Endothelial cell of hepatic sinusoid (primary cell): ENCODE data around the gene RAB39A.

Experiments
- in situ Hi-C: cut with HindIII; loops from 2 replicates; pipeline ENCODE4 v1.10.0; 2017; ENCODE audit warnings: low sequenced_read_pairs

RAB39A gene

DNA sequence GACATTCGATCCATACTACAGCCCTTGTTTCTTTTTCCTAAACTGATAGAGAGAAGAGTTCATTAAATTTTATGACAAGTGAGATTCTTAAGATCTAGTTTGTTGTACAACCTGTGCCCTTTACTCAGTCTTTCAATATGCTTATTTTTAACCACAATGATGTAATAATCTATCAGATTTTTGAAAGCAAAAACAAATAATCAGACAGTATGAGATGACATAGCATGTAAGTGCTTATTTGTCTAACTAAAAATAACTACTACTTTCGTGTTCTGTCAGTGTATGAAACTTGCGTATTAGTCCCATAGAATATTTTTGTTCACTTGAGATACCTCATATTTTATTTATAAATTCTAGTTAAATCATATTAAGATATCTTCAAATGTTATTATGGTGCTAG is 33.2 kb downstream of the RAB39A start:
- in situ Hi-C loops = no loop called here

DNA sequence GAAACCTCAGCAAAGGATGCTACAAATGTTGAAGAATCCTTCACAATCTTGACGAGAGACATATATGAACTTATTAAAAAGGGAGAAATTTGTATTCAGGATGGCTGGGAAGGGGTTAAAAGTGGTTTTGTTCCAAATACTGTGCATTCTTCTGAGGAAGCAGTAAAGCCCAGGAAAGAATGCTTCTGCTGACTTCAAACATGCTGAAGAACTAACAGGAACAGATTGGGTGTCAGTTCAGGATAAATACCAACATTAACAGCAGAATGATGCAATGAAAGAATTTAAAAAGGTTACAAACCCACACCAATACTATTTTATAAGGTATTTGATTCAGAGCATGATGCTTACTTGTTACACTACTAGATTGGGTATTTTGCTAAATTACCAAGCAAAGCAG is 33.9 kb downstream of the RAB39A start:
- in situ Hi-C loops = no loop called here

DNA sequence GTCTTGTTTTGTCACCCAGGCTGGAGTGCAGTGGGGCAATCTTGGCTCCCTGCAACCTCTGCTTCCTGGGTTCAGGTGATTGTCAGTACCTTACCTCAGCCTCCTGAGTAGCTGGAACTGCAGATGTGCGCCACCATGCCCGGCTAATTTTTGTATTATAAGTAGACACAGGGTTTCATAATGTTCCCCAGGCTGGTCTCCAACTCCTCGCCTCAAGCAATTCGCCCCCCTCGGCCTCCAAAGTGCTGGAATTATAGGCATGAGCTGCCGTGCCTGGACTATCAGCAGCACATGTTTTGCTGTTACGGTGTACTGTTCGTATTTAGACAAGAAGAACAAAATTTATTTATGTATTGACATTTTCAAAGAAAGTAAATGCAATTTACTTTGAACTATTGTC is 34.8 kb downstream of the RAB39A start:
- in situ Hi-C loops = no loop called here

DNA sequence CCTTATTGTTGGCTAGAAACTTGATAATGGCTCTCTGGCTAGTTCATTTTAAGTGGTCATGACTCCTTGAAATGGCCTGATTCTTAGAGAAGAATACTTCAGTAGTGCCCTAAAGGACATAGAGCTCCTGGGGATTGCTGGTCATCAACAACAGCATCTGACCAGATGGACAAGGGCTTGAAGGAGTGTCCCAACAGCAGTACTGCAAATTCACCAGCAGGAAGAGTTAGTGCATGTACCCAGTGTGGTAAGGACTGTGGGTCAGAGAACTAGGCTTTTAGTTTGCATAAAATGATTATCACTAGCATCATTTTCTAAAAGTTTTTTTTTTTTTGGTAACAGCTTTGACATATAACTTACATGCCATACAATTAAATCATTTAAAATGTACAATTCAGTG is 41.0 kb downstream of the RAB39A start:
- in situ Hi-C loops = no loop called here

DNA sequence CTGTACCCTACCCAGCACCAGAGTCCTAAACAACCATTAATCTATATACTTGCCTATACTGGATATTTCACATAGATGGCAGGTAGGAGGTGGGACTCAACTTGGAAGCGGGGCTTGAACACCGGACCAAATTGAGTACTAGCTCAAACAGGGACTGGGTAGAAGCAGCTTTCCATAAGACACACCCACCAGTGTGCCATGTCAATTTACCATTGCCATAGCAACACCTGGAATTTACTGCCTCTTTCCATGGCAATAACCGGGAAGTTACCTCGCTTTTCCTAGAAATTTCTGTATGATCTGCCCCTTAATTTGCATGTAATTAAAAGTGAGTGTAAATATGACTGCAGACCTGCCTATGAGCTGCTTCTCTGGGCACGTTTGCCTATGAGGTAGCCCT is 41.8 kb downstream of the RAB39A start:
- in situ Hi-C loops = no loop called here

DNA sequence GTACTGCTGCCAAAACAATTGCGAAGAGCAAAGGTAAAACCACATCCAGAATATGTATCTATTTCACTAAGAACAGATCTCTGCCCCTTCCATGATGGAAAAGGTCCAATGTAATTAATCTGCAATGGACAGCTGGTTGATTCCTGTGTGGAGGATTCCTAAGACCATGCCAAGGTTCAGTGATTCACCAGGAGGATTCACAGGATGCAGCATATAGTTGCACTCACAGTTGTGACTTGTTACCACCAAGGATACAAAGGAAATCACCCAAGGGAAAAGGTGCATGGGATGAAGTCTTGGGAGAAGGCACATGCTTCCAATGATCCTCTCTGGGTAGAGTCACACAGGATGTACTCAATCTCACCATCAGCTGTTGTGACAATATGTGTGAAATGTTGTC is 45.4 kb downstream of the RAB39A start:
- in situ Hi-C loops = no loop called here

DNA sequence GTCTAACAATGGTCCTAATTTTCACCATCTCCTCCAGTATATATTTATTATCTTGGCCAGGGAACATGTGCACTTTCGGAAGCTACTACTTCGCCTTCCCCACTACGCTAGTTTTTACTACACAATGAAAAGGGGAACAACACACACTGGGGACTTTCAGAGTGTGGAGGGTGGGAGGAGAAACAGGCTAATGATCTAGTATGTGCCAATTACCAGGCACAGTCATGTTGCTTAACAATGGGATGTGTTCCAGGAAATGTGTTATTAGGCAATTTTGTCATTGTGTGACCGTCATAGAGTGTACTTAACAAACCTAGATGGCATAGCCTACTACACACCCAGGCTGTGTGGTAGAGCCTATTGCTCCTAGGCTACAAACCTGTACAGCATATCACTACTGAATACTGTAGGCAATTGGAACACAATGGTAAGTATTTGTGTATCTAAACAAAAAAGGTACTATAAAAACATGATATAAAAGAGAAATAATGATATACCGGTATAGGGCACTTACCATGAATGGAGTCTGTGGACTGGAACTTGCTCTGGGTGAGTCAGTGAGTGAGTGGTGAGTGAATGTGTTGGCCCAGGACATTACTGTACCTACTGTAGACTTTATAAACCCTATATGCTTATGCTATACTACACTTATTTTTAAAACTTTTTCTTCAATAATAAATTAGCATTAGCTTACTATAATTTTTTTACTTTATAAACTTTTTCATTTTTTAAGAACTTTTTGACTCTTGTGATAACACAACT is 60.3 kb downstream of the RAB39A start:
- in situ Hi-C loops = no loop called here

DNA sequence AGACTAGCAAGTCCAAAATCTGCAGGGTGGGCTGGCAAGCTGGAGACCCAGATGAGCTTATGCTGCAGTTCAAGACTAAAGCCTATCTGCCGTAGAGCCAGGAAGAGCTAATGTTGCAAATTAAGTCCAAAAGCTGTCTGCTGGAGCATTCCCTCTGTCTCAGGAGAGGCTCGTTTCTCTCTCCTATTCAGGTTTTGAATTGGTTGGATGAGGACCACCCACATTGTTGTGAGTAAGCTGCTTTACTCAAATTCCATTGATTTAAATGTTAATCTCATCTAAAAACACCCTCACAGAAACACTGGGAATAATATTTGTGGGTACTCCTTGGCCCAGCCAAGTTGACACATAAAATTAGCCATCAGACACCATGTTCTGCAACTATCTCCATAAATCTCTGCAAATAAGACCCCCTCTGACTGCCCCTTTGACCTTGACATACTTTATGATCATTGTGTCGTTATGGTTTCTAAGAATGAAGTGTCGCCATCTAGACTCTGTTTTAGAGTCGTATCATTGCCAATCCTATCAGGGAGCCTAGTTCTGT is 63.7 kb downstream of the RAB39A start:
- in situ Hi-C loops = no loop called here

DNA sequence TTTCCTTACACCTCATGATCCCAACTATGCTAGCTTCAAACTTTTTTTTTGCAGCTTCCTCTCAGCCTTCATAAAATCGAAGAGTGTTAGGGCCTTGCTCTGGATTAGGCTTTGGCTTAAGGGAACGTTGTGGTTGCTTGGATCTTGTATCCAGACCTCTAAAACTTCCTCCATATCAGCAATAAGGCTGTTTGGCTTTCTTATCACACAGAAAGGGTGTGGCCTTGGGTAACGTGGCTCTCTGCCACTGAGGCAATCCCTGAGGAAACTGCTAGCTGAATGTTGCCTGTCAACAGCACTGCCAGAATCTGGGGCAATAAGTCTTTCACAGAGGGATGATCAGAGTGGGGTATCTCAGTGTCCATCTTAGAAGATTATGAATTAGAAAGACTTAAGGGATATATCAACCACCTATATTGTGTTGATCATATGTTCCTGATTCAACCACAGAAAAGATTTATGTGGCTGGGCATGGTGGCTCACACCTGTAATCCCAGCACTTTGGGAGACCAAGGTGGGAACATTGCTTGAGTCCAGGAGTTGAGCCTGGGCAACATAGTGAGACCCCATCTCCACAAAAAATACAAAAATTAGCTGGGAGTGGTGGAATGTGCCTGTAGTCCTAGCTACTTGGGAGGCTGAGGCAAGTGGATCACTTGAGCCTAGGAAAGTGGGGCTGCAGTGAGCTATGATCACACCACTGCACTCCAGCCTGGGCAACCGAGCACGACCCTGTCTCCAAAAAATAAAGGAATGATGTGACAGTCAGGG is 67.9 kb downstream of the RAB39A start:
- in situ Hi-C loops = no loop called here

DNA sequence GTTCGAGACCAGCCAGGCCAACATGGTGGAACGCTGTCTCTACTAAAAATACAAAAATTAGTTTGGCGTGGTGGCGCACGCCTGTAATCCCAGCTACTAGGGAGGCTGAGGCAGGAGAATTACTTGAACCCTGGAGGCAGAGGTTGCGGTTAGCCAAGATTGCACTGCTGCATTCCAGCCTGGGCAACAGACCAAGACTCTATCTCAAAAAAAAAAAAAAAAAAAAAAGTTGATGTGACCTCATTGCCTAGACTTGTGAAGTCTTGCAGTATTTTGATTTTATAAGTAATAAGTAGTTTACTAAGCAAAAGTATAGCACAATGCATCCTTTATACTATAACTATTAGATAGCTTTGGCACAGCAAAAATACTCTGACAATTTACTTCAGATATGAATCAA is 70.5 kb downstream of the RAB39A start:
- in situ Hi-C loops = no loop called here

DNA sequence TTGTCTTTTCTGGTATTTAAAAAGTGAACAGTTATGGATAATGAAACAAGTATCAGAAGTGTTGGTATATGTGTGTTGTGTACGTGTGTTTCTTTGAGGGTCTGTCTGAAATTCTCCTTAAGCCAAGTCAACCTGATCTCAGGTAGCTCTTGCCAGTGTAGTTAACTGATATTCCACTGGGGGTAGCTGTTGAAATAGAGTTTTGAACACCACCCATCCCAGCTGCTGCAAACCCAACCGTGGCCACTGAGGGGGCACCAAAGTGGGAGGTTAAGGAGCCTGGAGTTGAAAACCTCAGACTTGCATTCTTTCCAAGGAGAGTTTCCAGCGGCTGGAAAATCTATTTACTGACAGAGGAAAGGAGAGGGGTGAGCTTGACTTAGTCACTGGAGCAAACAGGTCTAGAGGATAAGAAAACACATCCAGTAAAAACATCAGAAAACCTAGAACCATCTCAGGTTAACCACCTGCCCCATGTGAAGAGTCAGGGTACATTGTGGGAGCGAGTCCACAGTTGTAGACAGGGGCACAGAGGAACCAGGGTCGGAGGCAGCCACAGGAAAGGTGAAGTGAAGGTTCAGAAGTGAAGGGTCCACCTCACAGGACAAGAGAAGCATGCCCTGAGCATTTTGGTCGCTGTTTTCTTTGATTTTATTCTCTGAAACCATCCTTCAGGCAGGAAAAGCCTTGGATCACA is 71.7 kb downstream of the RAB39A start:
- in situ Hi-C loops = no loop called here

DNA sequence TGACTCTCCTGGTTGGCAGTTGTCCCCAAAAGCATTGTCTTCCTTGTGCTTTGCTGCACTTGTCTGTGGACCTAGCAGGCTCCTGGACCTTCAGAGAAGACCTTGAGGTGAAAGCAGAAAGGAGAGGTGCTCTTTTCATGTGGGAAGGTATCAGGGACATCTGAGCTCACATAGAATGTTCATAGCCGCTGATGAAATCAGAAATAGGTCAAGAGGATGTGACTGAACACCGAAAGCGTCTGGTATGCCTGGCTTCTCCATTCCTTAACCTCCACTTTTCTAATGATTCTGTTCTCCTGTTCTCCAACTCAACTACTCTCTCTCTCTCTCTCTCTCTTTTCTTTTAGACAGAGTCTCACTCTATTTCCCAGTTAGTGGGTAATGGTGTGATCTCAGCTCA is 74.2 kb downstream of the RAB39A start:
- in situ Hi-C loops = no loop called here

DNA sequence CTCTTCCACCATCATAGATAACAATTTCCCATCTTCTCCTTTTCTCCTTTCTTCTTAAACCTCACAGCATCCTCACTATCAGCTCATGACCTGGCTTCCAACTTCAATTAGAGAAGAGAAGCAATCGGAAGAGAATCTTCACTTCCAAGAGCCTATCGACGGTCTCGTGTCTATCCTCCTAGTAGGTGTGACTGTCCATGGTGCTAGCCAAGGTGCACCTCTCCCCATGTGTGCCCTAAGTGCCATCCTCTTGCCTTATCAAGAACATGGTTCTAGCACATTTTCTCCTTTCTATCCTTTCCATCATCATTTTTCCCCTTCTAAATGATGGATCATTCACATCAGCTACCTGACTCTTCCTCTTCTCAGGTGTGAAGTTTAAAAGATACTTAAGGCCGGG is 75.4 kb downstream of the RAB39A start:
- in situ Hi-C loops = no loop called here

DNA sequence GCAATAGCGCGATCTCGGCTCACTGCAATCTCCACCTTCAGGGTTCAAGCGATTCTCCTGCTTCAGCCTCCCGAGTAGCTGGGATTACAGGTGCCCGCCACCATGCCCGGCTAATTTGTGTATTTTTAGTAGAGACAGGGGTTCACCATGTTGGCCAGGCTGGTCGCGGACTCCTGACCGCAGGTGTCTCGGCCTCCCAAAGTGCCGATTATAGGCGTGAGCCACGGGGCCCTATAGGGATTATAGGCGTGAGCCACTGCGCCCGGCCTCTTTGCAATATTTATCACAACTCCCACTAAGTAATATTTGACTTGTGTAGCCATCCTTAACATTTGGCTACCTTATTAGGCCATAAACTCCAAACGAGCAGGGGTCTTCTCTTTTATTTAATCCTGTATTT is 79.6 kb downstream of the RAB39A start:
- in situ Hi-C loops = no loop called here

DNA sequence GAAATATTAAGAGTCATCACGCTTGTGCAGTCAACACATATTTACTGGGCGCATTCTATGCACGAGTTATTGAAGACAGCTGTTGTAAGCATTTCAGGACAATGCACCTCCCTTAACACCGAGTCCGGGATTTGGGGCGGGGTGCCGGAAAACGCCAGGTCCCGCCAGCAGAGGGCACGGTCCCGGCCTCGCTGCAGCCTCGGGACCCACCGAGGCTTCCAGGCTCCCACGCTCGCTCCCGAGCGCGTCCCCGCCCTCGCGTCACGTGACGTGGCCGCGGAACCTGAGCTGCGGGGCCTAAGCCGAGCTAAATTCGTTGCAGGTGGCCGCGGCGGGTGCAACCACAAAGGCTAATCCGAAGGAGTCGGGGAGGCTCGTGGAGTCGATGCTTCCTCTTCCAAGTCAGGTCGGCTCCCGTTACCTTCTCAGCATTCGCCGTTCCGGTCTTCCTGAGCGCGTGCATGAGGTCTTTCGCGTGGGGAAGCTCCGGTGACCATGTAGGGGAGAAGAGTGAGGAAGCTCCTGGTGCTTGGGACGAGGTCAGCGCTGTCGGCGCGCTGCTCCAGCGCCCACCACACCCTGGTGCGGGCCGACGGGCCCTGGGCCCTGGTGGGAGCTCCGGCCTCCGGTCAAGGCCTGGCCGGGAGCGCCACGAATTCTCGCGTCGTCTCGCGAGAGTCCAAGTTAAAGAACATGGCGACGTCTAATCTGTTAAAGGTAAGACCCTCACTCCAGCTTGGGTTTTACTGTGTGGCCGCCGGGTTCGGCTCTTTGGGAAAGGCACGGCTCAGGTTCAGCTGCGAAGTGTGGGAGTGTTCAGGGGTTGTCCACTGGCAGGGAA is 80.6 kb downstream of the RAB39A start, which contains the start of gene CUL5:
CUL5 (plus strand) TSS at position 243 of the 841 bp plus-strand sequence; CDS start at position 694, 451 bp downstream.
- in situ Hi-C loops = no loop called here

DNA sequence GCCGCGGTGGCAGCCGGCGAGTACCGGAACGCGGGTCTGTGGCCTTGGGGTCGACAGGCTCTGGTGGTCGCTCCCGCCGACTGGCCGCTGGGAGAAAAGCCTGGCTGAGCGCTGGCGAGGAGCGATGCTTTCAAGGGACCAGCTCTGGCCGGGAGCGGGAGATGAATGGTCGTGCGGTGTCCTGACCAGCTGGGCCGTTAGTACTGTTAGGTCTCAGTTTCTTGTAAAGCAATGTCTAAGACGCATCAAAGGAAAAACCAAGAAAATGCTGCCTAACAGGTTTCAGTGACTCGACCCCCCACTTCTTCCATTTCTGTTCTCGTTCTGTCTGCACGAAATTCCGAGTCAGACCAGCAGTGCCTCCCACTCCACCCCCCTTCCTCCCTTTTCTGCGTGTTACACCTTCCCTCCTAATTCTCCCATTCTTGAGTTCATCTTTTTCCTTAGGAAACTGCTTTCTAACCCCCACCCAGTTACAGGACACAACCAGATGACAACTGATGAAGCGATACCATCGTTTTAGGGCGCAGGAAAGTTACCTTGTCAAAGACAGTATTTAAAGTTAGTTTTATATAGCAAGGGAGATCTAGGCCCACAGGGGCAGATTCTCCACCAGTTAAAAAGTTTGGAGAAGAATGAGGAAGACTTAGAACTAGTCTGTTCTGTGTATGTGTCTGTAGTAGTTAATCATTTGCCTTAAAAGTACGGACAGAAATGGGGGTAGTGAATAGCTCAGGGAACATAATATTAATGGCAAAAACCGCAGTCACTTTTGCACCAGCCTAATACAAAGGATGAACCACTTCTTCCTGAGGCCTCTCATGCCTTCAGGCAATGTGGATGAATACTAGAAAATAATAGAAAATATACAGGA is 81.5 kb downstream of the RAB39A start:
- in situ Hi-C loops = no loop called here

DNA sequence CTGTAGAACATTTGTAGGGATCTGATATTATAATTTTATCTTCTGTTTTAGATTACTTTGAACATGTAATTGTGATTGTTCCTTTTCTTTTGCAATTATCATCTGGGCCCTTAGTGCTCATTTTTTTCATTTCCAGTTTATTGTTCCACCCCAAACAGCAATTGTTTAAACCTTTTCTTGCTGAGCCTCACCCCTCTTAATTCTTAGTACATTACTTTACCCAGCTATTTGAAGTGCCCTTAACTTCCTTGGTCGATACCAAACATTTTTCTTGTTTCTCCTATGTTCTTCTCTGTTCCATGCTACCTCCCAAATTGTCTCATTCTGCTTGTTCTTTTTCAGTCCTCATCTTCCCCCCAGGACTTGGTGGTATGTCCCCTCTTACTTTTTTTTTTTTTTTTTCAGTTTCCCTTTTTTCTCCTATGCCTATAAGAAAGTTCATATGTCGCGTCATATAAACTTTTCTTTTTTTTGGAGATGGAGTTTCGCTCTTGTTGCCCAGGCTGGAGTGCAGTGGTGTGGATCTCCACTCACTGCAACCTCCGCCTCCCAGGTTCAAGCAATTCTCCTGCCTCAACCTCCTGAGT is 84.0 kb downstream of the RAB39A start:
- in situ Hi-C loops = no loop called here
